ENCODE data around the gene PTGDS. TPM values are rescaled to one million over a fixed set of nuclear protein-coding genes. Genes with fewer than 3 reads are reported as not detected.

Gene PTGDS
- total RNA-seq, 1 donor from 2014 or later = not detected

GRCh38 chr9:136994180-136994887, 17.0 kb downstream of the PTGDS start:
- Mint-ChIP-seq H3K4me3 (ENCODE audit: unreplicated experiment) (no peak overlapping the region), H3K27me3 (ENCODE audit: unreplicated experiment) (peaks cover 15% of the 10 kb centered on the region)

GRCh38 chr9:136994888-136995230, 17.6 kb downstream of the PTGDS start:
- no peak for DNase-seq
- Mint-ChIP-seq H3K9me3 (ENCODE audit: unreplicated experiment) (peaks cover 8% of the 10 kb centered on the region), H3K4me1 (ENCODE audit: low read depth, unreplicated experiment) (peaks cover 8% of the 10 kb centered on the region), H3K4me3 (ENCODE audit: unreplicated experiment) (no peak overlapping the region), H3K27ac (ENCODE audit: unreplicated experiment) (no peak overlapping the region), H3K27me3 (ENCODE audit: unreplicated experiment) (peaks cover 13% of the 10 kb centered on the region), H3K36me3 (ENCODE audit: unreplicated experiment) (peaks cover 5% of the 10 kb centered on the region)
- TF ChIP-seq, protein P1, sequence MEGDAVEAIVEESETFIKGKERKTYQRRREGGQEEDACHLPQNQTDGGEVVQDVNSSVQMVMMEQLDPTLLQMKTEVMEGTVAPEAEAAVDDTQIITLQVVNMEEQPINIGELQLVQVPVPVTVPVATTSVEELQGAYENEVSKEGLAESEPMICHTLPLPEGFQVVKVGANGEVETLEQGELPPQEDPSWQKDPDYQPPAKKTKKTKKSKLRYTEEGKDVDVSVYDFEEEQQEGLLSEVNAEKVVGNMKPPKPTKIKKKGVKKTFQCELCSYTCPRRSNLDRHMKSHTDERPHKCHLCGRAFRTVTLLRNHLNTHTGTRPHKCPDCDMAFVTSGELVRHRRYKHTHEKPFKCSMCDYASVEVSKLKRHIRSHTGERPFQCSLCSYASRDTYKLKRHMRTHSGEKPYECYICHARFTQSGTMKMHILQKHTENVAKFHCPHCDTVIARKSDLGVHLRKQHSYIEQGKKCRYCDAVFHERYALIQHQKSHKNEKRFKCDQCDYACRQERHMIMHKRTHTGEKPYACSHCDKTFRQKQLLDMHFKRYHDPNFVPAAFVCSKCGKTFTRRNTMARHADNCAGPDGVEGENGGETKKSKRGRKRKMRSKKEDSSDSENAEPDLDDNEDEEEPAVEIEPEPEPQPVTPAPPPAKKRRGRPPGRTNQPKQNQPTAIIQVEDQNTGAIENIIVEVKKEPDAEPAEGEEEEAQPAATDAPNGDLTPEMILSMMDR (IDR thresholded peaks at IDR 0.05; ENCODE audit: partially characterized antibody, unreplicated experiment) = no peak

More at GRCh38 chr9:136994180-136994887, 17.0 kb downstream of the PTGDS start:
- peaks cover 8% of the 10 kb centered on the region for H3K4me1 Mint-ChIP-seq (ENCODE audit: low read depth, unreplicated experiment)
- H3K9me3 Mint-ChIP-seq (ENCODE audit: unreplicated experiment) = peaks cover 8% of the 10 kb centered on the region
- no peak for DNase-seq
- peaks cover 5% of the 10 kb centered on the region for H3K36me3 Mint-ChIP-seq (ENCODE audit: unreplicated experiment)
- H3K27ac Mint-ChIP-seq (ENCODE audit: unreplicated experiment) = no peak overlapping the region
- TF ChIP-seq, protein P1 (IDR thresholded peaks at IDR 0.05; ENCODE audit: partially characterized antibody, unreplicated experiment) = no peak

GRCh38 chr9:136995362-136995761, 18.1 kb downstream of the PTGDS start:
- Mint-ChIP-seq H3K4me3 (ENCODE audit: unreplicated experiment) (no peak overlapping the region), H3K4me1 (ENCODE audit: low read depth, unreplicated experiment) (peaks cover 8% of the 10 kb centered on the region), H3K27ac (ENCODE audit: unreplicated experiment) (no peak overlapping the region), H3K9me3 (ENCODE audit: unreplicated experiment) (peaks cover 8% of the 10 kb centered on the region), H3K36me3 (ENCODE audit: unreplicated experiment) (peaks cover 5% of the 10 kb centered on the region), H3K27me3 (ENCODE audit: unreplicated experiment) (peaks cover 13% of the 10 kb centered on the region)
- no peak for DNase-seq
- TF ChIP-seq, protein P1 (IDR thresholded peaks at IDR 0.05; ENCODE audit: partially characterized antibody, unreplicated experiment) = no peak

GRCh38 chr9:136995772-136996311, 18.5 kb downstream of the PTGDS start:
- TF ChIP-seq, protein P1 (IDR thresholded peaks at IDR 0.05; ENCODE audit: partially characterized antibody, unreplicated experiment) = no peak
- Mint-ChIP-seq H3K4me1 (ENCODE audit: low read depth, unreplicated experiment) (peaks cover 6% of the 10 kb centered on the region), H3K36me3 (ENCODE audit: unreplicated experiment) (peaks cover under 1% of the 10 kb centered on the region), H3K9me3 (ENCODE audit: unreplicated experiment) (peaks cover 5% of the 10 kb centered on the region), H3K27ac (ENCODE audit: unreplicated experiment) (no peak overlapping the region), H3K27me3 (ENCODE audit: unreplicated experiment) (peaks cover 8% of the 10 kb centered on the region), H3K4me3 (ENCODE audit: unreplicated experiment) (no peak overlapping the region)
- no peak for DNase-seq

All from glutamatergic neuron (in vitro differentiated cells).